HS-27A (cell line): Measurements from ENCODE around the gene AP3D1.
"Not testable (repeated sequence)": the region's sequence is repeated elsewhere in the genome, so short reads cannot be mapped to it uniquely, and the experiment has no call there.

Source experiments
- DNase-seq: peaks from one replicate; pipeline ENCODE4 v3.0.0-alpha.2; 2012; ENCODE audit warnings: low read depth, missing footprints

Gene AP3D1

GRCh38 chr19:2151339-2152229 is at the start of gene AP3D1:
TSS of gene AP3D1 (minus strand) at chr19:2151566. CDS start at chr19:2151334, 232 bp downstream.
- peak; percentile 98 for DNase-seq

GRCh38 chr19:2200624-2201294 is 49.4 kb upstream of the AP3D1 start:
- not testable (repeated sequence) for DNase-seq

GRCh38 chr19:2199861-2200623 is 48.7 kb upstream of the AP3D1 start:
- DNase-seq, result no peak

GRCh38 chr19:2199215-2199614 is 47.8 kb upstream of the AP3D1 start:
- DNase-seq, result no peak

- no peak for DNase-seq
Observed at GRCh38 chr19:2198317-2198716, 47.0 kb upstream of the AP3D1 start.

GRCh38 chr19:2197270-2197669 is 45.9 kb upstream of the AP3D1 start:
- no peak for DNase-seq

- no peak for DNase-seq
Observed at GRCh38 chr19:2195914-2196313, 44.5 kb upstream of the AP3D1 start.

GRCh38 chr19:2195361-2195760 is 44.0 kb upstream of the AP3D1 start:
- DNase-seq, result no peak

- no peak for DNase-seq
Observed at GRCh38 chr19:2194513-2195078, 43.2 kb upstream of the AP3D1 start.

- no peak for DNase-seq
Observed at GRCh38 chr19:2193807-2194206, 42.4 kb upstream of the AP3D1 start.

GRCh38 chr19:2192862-2193261 is 41.5 kb upstream of the AP3D1 start:
- DNase-seq, result no peak

GRCh38 chr19:2191456-2192310 is 40.3 kb upstream of the AP3D1 start:
- DNase-seq, result no peak

GRCh38 chr19:2190848-2191455 is 39.6 kb upstream of the AP3D1 start:
- DNase-seq, result no peak

- no peak for DNase-seq
Observed at GRCh38 chr19:2189880-2190279, 38.5 kb upstream of the AP3D1 start.

GRCh38 chr19:2188708-2189385 is 37.5 kb upstream of the AP3D1 start:
- no peak for DNase-seq

- no peak for DNase-seq
Observed at GRCh38 chr19:2187159-2187558, 35.8 kb upstream of the AP3D1 start.

- DNase-seq, result no peak
Observed at GRCh38 chr19:2186071-2186846, 34.9 kb upstream of the AP3D1 start.

GRCh38 chr19:2185734-2186070 is 34.3 kb upstream of the AP3D1 start:
- DNase-seq, result no peak

GRCh38 chr19:2184422-2184975 is 33.1 kb upstream of the AP3D1 start:
- DNase-seq, result no peak
